Mucosa of stomach (tissue), 1 donor: ENCODE measurements around the gene UCP2.

Experiments
- H3K27me3 ChIP-seq: one replicate; pipeline ENCODE4 v1.7.0; 2013; ENCODE audit warnings: mild to moderate bottlenecking, low read length; ENCODE audit not compliant: control insufficient read depth, insufficient read depth
- H3K36me3 ChIP-seq: one replicate; pipeline ENCODE4 v1.7.0; 2013; ENCODE audit warnings: low read length; ENCODE audit not compliant: control insufficient read depth, insufficient read depth
- H3K4me1 ChIP-seq: one replicate; pipeline ENCODE4 v1.7.0; 2013; ENCODE audit warnings: mild to moderate bottlenecking, low read length; ENCODE audit not compliant: control insufficient read depth, insufficient read depth
- H3K4me3 ChIP-seq: one replicate; pipeline ENCODE4 v1.7.0; 2013; ENCODE audit warnings: low read length
- H3K9ac ChIP-seq: one replicate; pipeline ENCODE4 v1.7.0; 2013; ENCODE audit warnings: mild to moderate bottlenecking, low read length, moderate library complexity
- H3K9me3 ChIP-seq: one replicate; pipeline ENCODE4 v1.7.0; 2013; ENCODE audit warnings: mild to moderate bottlenecking, low read length, moderate library complexity; ENCODE audit not compliant: control insufficient read depth
- donor health status: Pancreatic carcinoma.

Gene UCP2

GRCh38 chr11:73969991-73970800 lies 12.4 kb downstream of the UCP2 start:
- Histone ChIP-seq H3K4me1 (peaks cover 29% of the 10 kb centered on the region), H3K27me3 (no peaks in the 10 kb centered on the region), H3K4me3 (no peak overlapping the region), H3K36me3 (no peaks in the 10 kb centered on the region), H3K9ac (no peak overlapping the region), H3K9me3 (no peaks in the 10 kb centered on the region)

GRCh38 chr11:73969091-73969490 lies 13.6 kb downstream of the UCP2 start:
- Histone ChIP-seq H3K9me3 (no peaks in the 10 kb centered on the region), H3K27me3 (no peaks in the 10 kb centered on the region), H3K4me3 (no peak overlapping the region), H3K9ac (no peak overlapping the region), H3K36me3 (no peaks in the 10 kb centered on the region), H3K4me1 (peaks cover 30% of the 10 kb centered on the region)

GRCh38 chr11:73968356-73968966 lies 14.2 kb downstream of the UCP2 start:
- Histone ChIP-seq H3K9ac (no peak overlapping the region), H3K4me1 (peaks cover 26% of the 10 kb centered on the region), H3K27me3 (no peaks in the 10 kb centered on the region), H3K4me3 (no peak overlapping the region), H3K36me3 (no peaks in the 10 kb centered on the region), H3K9me3 (no peaks in the 10 kb centered on the region)

- peaks cover 15% of the 10 kb centered on the region for H3K4me1 ChIP-seq
- no peaks in the 10 kb centered on the region for H3K36me3 ChIP-seq
- H3K4me3 ChIP-seq, result no peak overlapping the region
- no peaks in the 10 kb centered on the region for H3K27me3 ChIP-seq
- H3K9ac ChIP-seq, result no peak overlapping the region
- H3K9me3 ChIP-seq, result no peaks in the 10 kb centered on the region
Measured at GRCh38 chr11:73965764-73966121, 16.9 kb downstream of the UCP2 start.

GRCh38 chr11:73965076-73965763 lies 17.4 kb downstream of the UCP2 start:
- Histone ChIP-seq H3K4me3 (no peak overlapping the region), H3K4me1 (peaks cover 14% of the 10 kb centered on the region), H3K9ac (no peak overlapping the region), H3K36me3 (no peaks in the 10 kb centered on the region), H3K27me3 (no peaks in the 10 kb centered on the region), H3K9me3 (no peaks in the 10 kb centered on the region)

GRCh38 chr11:73963861-73964260 lies 18.8 kb downstream of the UCP2 start:
- Histone ChIP-seq H3K9ac (no peak overlapping the region), H3K4me3 (no peak overlapping the region), H3K4me1 (peaks cover 9% of the 10 kb centered on the region), H3K27me3 (no peaks in the 10 kb centered on the region), H3K9me3 (no peaks in the 10 kb centered on the region), H3K36me3 (no peaks in the 10 kb centered on the region)

GRCh38 chr11:73962101-73962705 lies 20.4 kb downstream of the UCP2 start:
- Histone ChIP-seq H3K4me1 (peaks cover 13% of the 10 kb centered on the region), H3K27me3 (no peaks in the 10 kb centered on the region), H3K36me3 (no peaks in the 10 kb centered on the region), H3K4me3 (no peak overlapping the region), H3K9me3 (no peaks in the 10 kb centered on the region), H3K9ac (no peak overlapping the region)

GRCh38 chr11:73961321-73961720 lies 21.3 kb downstream of the UCP2 start:
- Histone ChIP-seq H3K36me3 (no peaks in the 10 kb centered on the region), H3K4me1 (peaks cover 14% of the 10 kb centered on the region), H3K4me3 (no peak overlapping the region), H3K9ac (no peak overlapping the region), H3K27me3 (no peaks in the 10 kb centered on the region), H3K9me3 (no peaks in the 10 kb centered on the region)

GRCh38 chr11:73958521-73959141 lies 24.0 kb downstream of the UCP2 start:
- Histone ChIP-seq H3K27me3 (no peaks in the 10 kb centered on the region), H3K9ac (no peak overlapping the region), H3K36me3 (no peaks in the 10 kb centered on the region), H3K4me3 (no peak overlapping the region), H3K9me3 (no peaks in the 10 kb centered on the region), H3K4me1 (peaks cover 13% of the 10 kb centered on the region)

GRCh38 chr11:73957654-73958361 lies 24.8 kb downstream of the UCP2 start:
- Histone ChIP-seq H3K4me3 (no peak overlapping the region), H3K27me3 (no peaks in the 10 kb centered on the region), H3K9me3 (no peaks in the 10 kb centered on the region), H3K36me3 (no peaks in the 10 kb centered on the region), H3K4me1 (peaks cover 13% of the 10 kb centered on the region), H3K9ac (no peak overlapping the region)

- no peaks in the 10 kb centered on the region for H3K9me3 ChIP-seq
- peaks cover 13% of the 10 kb centered on the region for H3K4me1 ChIP-seq
- H3K9ac ChIP-seq, result no peak overlapping the region
- H3K36me3 ChIP-seq, result no peaks in the 10 kb centered on the region
- no peak overlapping the region for H3K4me3 ChIP-seq
- no peaks in the 10 kb centered on the region for H3K27me3 ChIP-seq
Measured at GRCh38 chr11:73956876-73957653, 25.6 kb downstream of the UCP2 start.
